GM21390 (cell line): ENCODE data around the gene LMNA.
"Not testable (repeated sequence)": the region's sequence is repeated elsewhere in the genome, so short reads cannot be mapped to it uniquely, and the experiment has no call there.

Experiments used
- ATAC-seq: cut with Tn5 transposase; IDR thresholded peaks from one replicate; pipeline ENCODE4 v1.9.1; 2021; ENCODE audit not compliant: unreplicated experiment

LMNA gene

DNA sequence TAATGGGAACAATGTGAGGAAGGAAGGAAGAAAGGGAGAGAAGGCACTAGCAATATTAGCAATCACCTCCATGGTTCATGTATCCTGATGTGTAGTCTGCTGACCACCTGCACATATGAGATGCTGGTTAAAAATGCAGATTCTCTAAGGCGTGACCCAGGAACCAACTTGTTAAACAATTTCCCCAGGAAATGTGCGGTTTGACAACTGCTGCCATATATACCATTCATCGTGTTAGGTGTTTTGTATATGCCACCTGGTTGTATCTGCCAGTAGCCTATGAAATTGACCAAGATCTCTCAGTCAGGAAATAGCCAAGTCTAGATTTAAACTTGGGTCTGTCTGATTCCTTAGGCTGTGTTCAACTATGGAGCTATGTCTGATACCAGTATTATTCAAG is 43.0 kb downstream of the LMNA start:
- ATAC-seq: no peak

DNA sequence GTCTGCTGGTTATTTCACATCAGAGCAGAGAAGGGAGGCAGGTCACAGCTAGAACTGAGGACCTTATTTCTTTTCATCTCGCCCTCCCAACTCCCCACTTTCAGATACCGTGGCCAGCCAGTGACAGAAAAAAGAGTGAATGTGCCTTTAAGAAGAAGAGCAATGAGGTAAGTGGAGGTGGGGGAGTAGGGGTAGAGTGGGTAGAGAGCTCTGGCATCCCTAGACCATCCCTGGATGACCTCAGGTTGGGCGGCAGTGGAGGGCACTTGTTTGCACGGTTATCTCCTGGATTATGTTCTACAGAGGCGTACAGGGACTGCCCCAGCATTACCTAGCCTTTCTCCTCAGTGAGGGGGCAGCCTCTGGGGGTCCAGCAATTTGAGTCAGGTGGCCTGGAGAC is 43.5 kb downstream of the LMNA start:
- ATAC-seq: no peak

GRCh38 chr1:156160000-156160742 is 45.7 kb downstream of the LMNA start:
- ATAC-seq: no peak

- no peak for ATAC-seq
Measured at GRCh38 chr1:156160743-156161171, 46.2 kb downstream of the LMNA start.

- no peak for ATAC-seq
Measured at GRCh38 chr1:156162430-156163037, 48.0 kb downstream of the LMNA start.

DNA sequence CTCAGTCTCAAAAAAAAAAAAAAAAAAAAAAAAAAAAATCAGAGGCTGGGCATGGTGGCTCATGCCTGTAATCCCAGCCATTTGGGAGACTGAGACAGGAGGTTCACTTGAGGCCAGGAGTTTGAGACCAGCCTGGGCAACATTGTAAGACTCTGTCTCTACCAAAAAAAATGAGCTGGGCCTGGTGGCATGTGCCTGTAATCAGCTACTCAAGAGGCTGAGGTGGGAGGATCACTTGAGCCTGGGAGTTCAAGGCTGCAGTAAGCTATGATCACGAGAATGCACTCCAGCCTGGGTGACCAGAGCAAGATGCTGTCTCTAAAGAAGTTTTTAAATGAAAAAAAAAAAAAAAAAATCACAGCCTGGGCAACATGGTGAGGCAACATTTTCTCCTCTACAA is 49.2 kb downstream of the LMNA start:
- ATAC-seq: no peak

- ATAC-seq: no peak
Measured at GRCh38 chr1:156164125-156164831, 49.8 kb downstream of the LMNA start.

DNA sequence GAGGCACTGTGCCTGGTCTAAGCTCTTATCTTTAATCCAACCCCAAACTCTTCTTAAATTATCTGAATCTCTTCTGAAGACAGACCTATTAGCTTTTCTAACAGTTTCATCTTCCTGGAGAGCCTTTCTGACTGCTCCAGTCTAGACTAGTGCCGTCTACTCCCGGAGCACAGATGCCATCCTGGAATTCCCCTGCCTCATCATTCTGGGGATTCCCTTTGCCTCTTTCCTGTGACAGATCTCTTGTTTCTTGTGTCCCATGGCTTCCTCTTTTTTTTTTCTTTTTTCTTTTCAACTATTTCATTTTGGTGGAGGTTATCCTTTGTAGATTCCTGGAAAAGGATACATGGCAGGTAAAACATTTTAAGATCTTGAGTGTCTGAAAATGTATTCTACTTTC is 50.6 kb downstream of the LMNA start:
- ATAC-seq: no peak

DNA sequence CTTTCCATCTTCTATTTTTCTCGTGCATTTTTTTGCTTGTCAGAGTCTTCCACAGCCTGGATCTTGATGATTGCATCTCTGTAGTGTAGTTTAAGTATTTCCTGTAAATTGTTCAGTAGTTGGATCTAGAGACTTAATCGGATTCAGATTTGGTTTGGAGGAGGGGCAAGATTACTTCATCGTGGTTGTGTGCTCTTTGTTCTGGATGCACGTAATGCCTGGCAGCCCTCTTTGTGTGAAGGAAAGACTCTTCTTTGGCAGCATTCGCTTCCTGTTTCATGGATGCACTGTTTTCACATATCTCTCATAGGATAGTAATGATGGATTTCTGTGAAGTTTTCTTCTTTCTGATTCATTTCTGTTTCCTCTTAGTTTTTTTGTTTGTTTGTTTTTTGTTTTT is 53.0 kb downstream of the LMNA start:
- ATAC-seq: no peak

DNA sequence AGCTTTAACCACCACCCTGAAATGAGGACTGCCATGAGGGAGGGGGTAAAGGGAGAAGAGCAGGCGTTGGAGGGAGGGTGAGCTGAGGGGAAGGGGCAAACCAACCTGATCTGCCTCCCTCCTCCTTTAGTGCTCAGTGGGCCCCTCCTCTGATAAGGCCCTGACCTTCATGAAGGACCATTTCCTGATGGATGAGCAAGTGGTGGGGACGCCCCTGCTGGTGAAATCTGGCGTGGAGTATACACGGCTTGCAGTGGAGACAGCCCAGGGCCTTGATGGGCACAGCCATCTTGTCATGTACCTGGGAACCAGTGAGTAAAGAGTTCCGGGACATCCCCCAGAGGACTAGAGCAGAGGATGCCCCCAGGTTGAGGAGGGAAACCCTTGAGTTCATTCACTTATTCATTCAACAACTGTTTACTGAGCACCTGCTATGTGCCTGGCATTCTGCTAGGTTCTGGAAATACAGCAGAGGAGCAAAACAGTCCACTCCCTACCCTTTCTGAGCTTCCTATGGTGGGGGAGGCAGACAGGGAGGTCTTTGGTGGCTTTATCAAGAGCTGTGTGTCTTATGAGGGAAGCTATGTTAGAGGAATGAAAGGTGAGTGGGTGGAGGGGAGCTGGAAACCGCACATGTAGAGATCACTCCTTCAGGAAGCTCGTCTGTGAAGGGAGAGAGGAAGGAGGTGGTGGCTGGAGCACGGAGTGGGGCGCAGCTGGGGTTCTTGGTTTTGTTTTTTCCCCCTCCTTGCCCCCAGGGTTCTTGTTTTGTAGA is 58.4 kb downstream of the LMNA start:
- ATAC-seq: no peak

DNA sequence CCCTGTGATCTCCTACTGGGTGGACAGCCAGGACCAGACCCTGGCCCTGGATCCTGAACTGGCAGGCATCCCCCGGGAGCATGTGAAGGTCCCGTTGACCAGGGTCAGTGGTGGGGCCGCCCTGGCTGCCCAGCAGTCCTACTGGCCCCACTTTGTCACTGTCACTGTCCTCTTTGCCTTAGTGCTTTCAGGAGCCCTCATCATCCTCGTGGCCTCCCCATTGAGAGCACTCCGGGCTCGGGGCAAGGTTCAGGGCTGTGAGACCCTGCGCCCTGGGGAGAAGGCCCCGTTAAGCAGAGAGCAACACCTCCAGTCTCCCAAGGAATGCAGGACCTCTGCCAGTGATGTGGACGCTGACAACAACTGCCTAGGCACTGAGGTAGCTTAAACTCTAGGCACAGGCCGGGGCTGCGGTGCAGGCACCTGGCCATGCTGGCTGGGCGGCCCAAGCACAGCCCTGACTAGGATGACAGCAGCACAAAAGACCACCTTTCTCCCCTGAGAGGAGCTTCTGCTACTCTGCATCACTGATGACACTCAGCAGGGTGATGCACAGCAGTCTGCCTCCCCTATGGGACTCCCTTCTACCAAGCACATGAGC is 62.2 kb downstream of the LMNA start:
- ATAC-seq: no peak

DNA sequence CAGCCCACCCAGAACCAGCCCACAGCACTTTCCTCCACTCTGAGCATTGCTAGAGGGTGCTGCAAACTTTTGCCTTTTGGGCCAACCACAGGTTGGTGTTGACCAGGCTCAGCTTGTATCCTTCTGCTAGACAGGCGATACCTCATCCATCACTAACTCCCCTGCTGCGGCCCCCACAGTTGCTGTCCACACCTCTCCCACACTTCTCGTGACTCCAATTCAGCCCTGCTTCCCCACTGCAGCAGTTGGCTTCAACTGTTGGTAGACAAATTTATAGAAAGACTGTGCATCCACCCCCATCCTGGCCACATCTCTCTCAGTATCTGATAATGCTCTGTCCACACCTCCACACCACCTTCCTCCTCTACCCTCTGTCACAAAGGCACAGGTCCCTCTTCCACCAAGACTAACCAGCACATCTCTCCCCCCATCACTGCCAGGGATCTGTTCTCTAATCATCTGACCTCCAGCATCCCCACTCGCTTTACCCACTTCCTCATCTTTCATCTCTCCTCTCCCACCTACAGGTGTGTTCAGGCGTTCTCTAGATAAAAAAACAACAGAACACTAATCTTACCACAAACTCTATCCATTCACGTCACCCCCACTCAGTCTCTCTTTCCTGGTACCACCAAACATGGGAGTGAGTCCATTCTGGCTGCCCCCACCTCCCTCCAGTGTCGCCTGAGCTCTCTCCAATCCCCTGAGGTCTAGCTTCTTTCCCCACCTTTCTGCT is 63.6 kb downstream of the LMNA start:
- no peak for ATAC-seq

DNA sequence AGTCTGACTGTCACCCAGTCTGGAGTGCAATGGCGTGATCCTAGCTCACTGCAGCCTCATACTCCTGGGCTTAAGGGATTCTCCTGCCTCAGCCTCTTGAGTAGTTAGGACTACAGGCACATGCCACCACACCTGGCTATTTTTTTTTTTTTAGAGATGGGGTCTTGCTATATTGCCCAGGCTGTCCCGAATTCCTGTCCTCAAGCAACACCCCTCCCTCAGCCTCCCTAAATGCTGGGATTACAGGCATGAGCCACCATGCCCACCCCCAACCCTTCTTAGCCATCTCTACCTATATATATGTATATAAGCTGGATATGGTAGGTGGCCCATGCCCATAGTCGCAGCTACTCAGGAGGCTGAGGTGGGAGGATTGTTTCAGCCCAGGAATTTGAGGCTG is 66.0 kb downstream of the LMNA start:
- ATAC-seq: no peak

DNA sequence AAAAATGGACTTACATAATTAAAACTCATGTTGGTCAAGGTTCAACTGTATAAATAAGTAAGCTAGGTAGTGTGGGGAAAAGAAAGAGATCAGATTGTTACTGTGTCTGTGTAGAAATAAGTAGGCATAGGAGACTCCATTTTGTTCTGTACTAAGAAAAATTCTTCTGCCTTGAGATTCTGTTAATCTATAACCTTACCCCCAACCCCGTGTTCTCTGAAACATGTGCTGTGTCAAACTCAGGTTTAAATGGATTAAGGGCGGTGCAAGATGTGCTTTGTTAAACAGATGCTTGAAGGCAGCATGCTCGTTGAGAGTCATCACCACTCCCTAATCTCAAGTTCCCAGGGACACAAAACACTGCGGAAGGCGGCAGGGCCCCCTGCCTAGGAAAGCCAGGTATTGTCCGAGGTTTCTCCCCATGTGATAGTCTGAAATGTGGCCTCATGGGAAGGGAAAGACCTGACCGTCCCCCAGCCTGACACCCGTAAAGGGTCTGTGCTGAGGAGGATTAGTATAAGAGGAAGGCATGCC is 66.9 kb downstream of the LMNA start:
- not testable (repeated sequence) for ATAC-seq

GRCh38 chr1:156182010-156182779 is 67.7 kb downstream of the LMNA start:
- ATAC-seq: not testable (repeated sequence)

DNA sequence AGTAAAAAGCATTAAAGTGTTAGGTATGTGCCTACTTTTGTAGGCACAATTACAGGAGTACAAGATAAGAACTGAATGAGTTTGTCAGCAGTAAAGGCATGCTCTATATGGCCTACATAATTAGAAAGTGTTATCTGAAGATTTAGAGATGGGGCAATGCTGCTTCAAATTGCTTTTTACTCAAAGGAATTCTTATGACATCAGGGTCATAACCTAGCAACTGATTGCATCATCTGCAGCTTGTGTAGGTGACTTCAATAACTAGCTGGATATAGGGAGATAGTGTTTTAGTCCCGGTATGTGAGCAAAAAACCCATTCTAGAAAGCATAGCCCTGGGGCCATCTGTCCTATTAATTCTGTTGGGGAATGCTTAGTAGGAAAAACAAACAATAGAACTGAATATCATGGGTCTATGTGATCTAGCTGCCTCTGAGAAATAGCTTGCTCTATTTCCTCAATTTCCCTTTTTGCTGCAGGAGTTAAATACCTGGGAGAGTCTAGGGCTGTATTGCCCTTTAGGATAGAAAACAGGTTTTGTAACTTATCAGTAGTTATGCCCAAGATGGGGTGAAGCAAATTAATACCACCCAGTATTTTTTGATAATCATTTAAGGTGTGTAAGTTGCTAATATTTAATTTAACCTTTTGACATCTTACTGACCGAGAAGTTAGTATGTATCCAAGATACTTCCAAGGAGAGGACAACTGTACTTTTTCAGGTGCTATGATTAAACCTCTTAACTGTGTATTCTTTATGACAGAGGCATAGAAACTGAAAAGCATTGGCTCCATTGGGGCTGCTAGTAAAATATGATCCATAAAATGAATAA is 72.1 kb downstream of the LMNA start:
- not testable (repeated sequence) for ATAC-seq
